SKM-1 (cell line): Measurements from ENCODE around the gene FBXW12.
A peak's percentile ranks its signal among the peaks of the same experiment; 100 is the strongest.
"Not testable (repeated sequence)": the region's sequence is repeated elsewhere in the genome, so short reads cannot be mapped to it uniquely, and the experiment has no call there.

Source experiments
- DNase-seq: peaks from one replicate; lab custom pipeline; 2025; ENCODE audit not compliant: unreplicated experiment; lab: John Stamatoyannopoulos, UW

The FBXW12 gene

GRCh38 chr3:48371651-48372376 is at the start of gene FBXW12:
TSS of gene FBXW12 (plus strand) at chr3:48372219. CDS start at chr3:48372768, 549 bp downstream.
- DNase-seq = no peak

GRCh38 chr3:48331706-48332435 is 40.1 kb upstream of the FBXW12 start:
- not testable (repeated sequence) for DNase-seq

- peak; percentile 26 for DNase-seq
Measured at GRCh38 chr3:48333346-48334245, 38.4 kb upstream of the FBXW12 start, which contains the start of gene SPINK8. TSS of gene SPINK8 (minus strand) at chr3:48333661. CDS start at chr3:48328341, 5,320 bp downstream.

- DNase-seq = no peak
Measured at GRCh38 chr3:48334605-48335004, 37.4 kb upstream of the FBXW12 start.

GRCh38 chr3:48335286-48335685 is 36.7 kb upstream of the FBXW12 start:
- peak; percentile 43 for DNase-seq

- DNase-seq = not testable (repeated sequence)
Measured at GRCh38 chr3:48337536-48337935, 34.5 kb upstream of the FBXW12 start.

- no peak for DNase-seq
Measured at GRCh38 chr3:48338635-48339034, 33.4 kb upstream of the FBXW12 start.

- DNase-seq = no peak
Measured at GRCh38 chr3:48343432-48343831, 28.6 kb upstream of the FBXW12 start.

GRCh38 chr3:48344867-48345507 is 27.0 kb upstream of the FBXW12 start:
- DNase-seq = no peak

GRCh38 chr3:48345946-48346572 is 26.0 kb upstream of the FBXW12 start:
- no peak for DNase-seq

- DNase-seq = no peak
Measured at GRCh38 chr3:48347500-48347899, 24.5 kb upstream of the FBXW12 start.

- no peak for DNase-seq
Measured at GRCh38 chr3:48352546-48352945, 19.5 kb upstream of the FBXW12 start.

- DNase-seq = no peak
Measured at GRCh38 chr3:48353987-48354386, 18.0 kb upstream of the FBXW12 start.

- DNase-seq = no peak
Measured at GRCh38 chr3:48356419-48356818, 15.6 kb upstream of the FBXW12 start.

GRCh38 chr3:48361928-48362327 is 10.1 kb upstream of the FBXW12 start:
- no peak for DNase-seq

GRCh38 chr3:48364840-48365239 is 7.2 kb upstream of the FBXW12 start:
- DNase-seq = no peak

GRCh38 chr3:48367201-48367600 is 4.8 kb upstream of the FBXW12 start:
- no peak for DNase-seq

- DNase-seq = no peak
Measured at GRCh38 chr3:48369693-48370332, 2.2 kb upstream of the FBXW12 start.

GRCh38 chr3:48370333-48370713 is 1.7 kb upstream of the FBXW12 start:
- DNase-seq = no peak

GRCh38 chr3:48372377-48372770 is 355 bp downstream of the FBXW12 start:
- no peak for DNase-seq
